PC-9 (cell line): ENCODE measurements around the gene CAPZB. TPM values are rescaled to one million over a fixed set of nuclear protein-coding genes. Genes with fewer than 3 reads are reported as not detected.

Experiments used
- BruUV-seq: library from RNA; stranded (reverse); fragments of 400-500 nt; replicated peaks from 2 replicates; lab custom pipeline; 2021; lab: Mats Ljungman, UMichigan
- CTCF ChIA-PET: fragments of 300-600 bp; sonication (Branson Sonifier 250); formaldehyde crosslinking; loops from one replicate; lab custom pipeline; 2022; ENCODE audit warnings: antibody characterized with exemption; lab: Charles Lee
- POLR2A ChIA-PET: fragments of 300-600 bp; sonication (Branson Sonifier 250); formaldehyde crosslinking; loops from one replicate; lab custom pipeline; 2022; ENCODE audit warnings: antibody characterized with exemption; ENCODE audit not compliant: unreplicated experiment; lab: Charles Lee
- DNase-seq, 2 experiments: peaks; one replicate each; pipeline versions ENCODE4 v3.0.0 to v3.0.0-alpha.2; 2015 to 2022; ENCODE audit warnings: mixed read lengths in 1 of 2
- H2AFZ ChIP-seq: fragments of 200-600 bp; sonication (generic); 2 replicates; pipeline ENCODE4 v1.8.1; 2017; ENCODE audit warnings: antibody characterized with exemption
- H3F3A ChIP-seq: fragments of 200-600 bp; sonication (generic); 2 replicates; pipeline ENCODE4 v1.8.1; 2017; ENCODE audit warnings: antibody characterized with exemption, mild to moderate bottlenecking, low read depth; ENCODE audit not compliant: insufficient read depth
- H3K27ac ChIP-seq: fragments of 200-600 bp; sonication (generic); 2 replicates; pipeline ENCODE4 v1.6.1; 2016; ENCODE audit warnings: mixed run types
- H3K27me3 ChIP-seq: fragments of 200-600 bp; sonication (generic); 2 replicates; pipeline ENCODE4 v1.6.1; 2016; ENCODE audit warnings: low read depth, mixed run types; ENCODE audit not compliant: insufficient read depth
- H3K36me3 ChIP-seq: fragments of 200-600 bp; sonication (generic); 2 replicates; pipeline ENCODE4 v1.6.1; 2016; ENCODE audit warnings: low read depth, mixed run types
- H3K4me1 ChIP-seq: fragments of 200-600 bp; sonication (generic); replicated peaks from 2 replicates; pipeline ENCODE4 v1.6.1; 2016; ENCODE audit warnings: mixed run types; ENCODE audit not compliant: insufficient read depth
- H3K4me2 ChIP-seq: fragments of 200-600 bp; sonication (generic); 2 replicates; pipeline ENCODE4 v1.6.1; 2017; ENCODE audit warnings: mixed run types
- H3K4me3 ChIP-seq: fragments of 200-600 bp; sonication (generic); 2 replicates; pipeline ENCODE4 v1.6.1; 2016; ENCODE audit warnings: mixed run types
- H3K79me2 ChIP-seq: fragments of 200-600 bp; sonication (generic); 2 replicates; pipeline ENCODE4 v1.6.1; 2017; ENCODE audit warnings: low read depth, mixed run types
- H3K9me2 ChIP-seq: fragments of 200-600 bp; sonication (generic); 2 replicates; pipeline ENCODE4 v1.8.1; 2017; ENCODE audit warnings: mild to moderate bottlenecking; ENCODE audit not compliant: insufficient read depth
- H3K9me3 ChIP-seq: fragments of 200-600 bp; sonication (generic); 2 replicates; pipeline ENCODE4 v1.8.1; 2016; ENCODE audit warnings: low read depth; ENCODE audit not compliant: insufficient read depth
- H4K20me1 ChIP-seq: fragments of 200-600 bp; sonication (generic); 2 replicates; pipeline ENCODE4 v1.8.1; 2017; ENCODE audit not compliant: insufficient read depth
- CTCF ChIP-seq: fragments of 200-600 bp; sonication (generic); conservative IDR thresholded peaks from 2 replicates; pipeline ENCODE4 v1.6.1; 2017; ENCODE audit warnings: mixed run types, antibody characterized with exemption, mild to moderate bottlenecking, moderate library complexity
- EZH2 ChIP-seq: fragments of 200-600 bp; sonication (generic); IDR thresholded peaks from 2 replicates; pipeline ENCODE4 v1.8.0; 2017; ENCODE audit warnings: antibody characterized with exemption, low read depth
- intact Hi-C: fragments of 100-400 bp; cut with micrococcal nuclease; formaldehyde crosslinking; loops from one replicate; pipeline ENCODE4 v1.10.0; 2022; ENCODE audit not compliant: unreplicated experiment
- total RNA-seq: library from RNA; stranded (reverse); gene quantifications from 2 replicates; pipeline ENCODE4 v1.2.3, GENCODE V29; 2021

Gene CAPZB
- total RNA-seq, 1 experiment from 2014 or later: 222 TPM

GRCh38 chr1:19329611-19330010, 155.7 kb downstream of the CAPZB start:
- Histone ChIP-seq H4K20me1 (no peaks in the 10 kb centered on the region), H3K4me2 (no peak overlapping the region), H3K36me3 (no peaks in the 10 kb centered on the region), H3F3A (no peaks in the 10 kb centered on the region), H3K4me3 (no peak overlapping the region), H3K4me1 (no peaks in the 10 kb centered on the region; the same call in 1 of the 2 replicates), H3K27me3 (no peaks in the 10 kb centered on the region), H3K27ac (no peak overlapping the region), H3K9me2 (no peaks in the 10 kb centered on the region), H3K9me3 (no peaks in the 10 kb centered on the region), H3K79me2 (no peaks in the 10 kb centered on the region), H2AFZ (no peak overlapping the region)
- no TSS peak for BruUV-seq
- POLR2A ChIA-PET: no interaction called here
- CTCF ChIA-PET: no interaction called here
- TF ChIP-seq CTCF (no peak), EZH2 (no peak)
- no peak for DNase-seq
- intact Hi-C loops: no loop called here

GRCh38 chr1:19329188-19329587, 156.2 kb downstream of the CAPZB start:
- POLR2A ChIA-PET: no interaction called here
- DNase-seq: no peak
- no peak overlapping the region for H3K4me2 ChIP-seq
- H3F3A ChIP-seq: no peaks in the 10 kb centered on the region
- H3K79me2 ChIP-seq: no peaks in the 10 kb centered on the region
- H4K20me1 ChIP-seq: no peaks in the 10 kb centered on the region
- no peaks in the 10 kb centered on the region for H3K27me3 ChIP-seq
- no peaks in the 10 kb centered on the region; the same call in 1 of the 2 replicates for H3K4me1 ChIP-seq
- no peak overlapping the region for H2AFZ ChIP-seq
- intact Hi-C loops: no loop called here
- H3K36me3 ChIP-seq: no peaks in the 10 kb centered on the region
- no peak overlapping the region for H3K4me3 ChIP-seq
- CTCF ChIA-PET: interaction anchor here (0.7 kb wide), 1 partner anchor 9 kb away, joined by 6 read pairs; no protein-coding TSS in a partner anchor
- no peaks in the 10 kb centered on the region for H3K9me3 ChIP-seq
- TF ChIP-seq EZH2 (no peak), CTCF (no peak)
- H3K27ac ChIP-seq: no peak overlapping the region
- no TSS peak for BruUV-seq
- H3K9me2 ChIP-seq: no peaks in the 10 kb centered on the region

- Histone ChIP-seq H3K79me2 (no peaks in the 10 kb centered on the region), H3K4me3 (no peak overlapping the region), H3K36me3 (no peaks in the 10 kb centered on the region), H3K9me3 (no peaks in the 10 kb centered on the region), H4K20me1 (no peaks in the 10 kb centered on the region), H3K9me2 (no peaks in the 10 kb centered on the region), H2AFZ (no peak overlapping the region), H3K27ac (no peak overlapping the region), H3F3A (no peaks in the 10 kb centered on the region), H3K4me2 (no peak overlapping the region), H3K27me3 (no peaks in the 10 kb centered on the region), H3K4me1 (no peaks in the 10 kb centered on the region)
- POLR2A ChIA-PET: no interaction called here
- DNase-seq: no peak
- TF ChIP-seq CTCF: no peak
- TF ChIP-seq EZH2: no peak
- CTCF ChIA-PET: interaction anchor here (0.7 kb wide), 1 partner anchor 8 kb away, joined by 6 read pairs; no protein-coding TSS in a partner anchor
- BruUV-seq: no TSS peak
- intact Hi-C loops: no loop called here
Measured at GRCh38 chr1:19328486-19328885, 156.9 kb downstream of the CAPZB start.
